ENCODE data around the gene MGMT. TPM values are rescaled to one million over a fixed set of nuclear protein-coding genes. Genes with fewer than 3 reads are reported as not detected.

The MGMT gene
- total RNA-seq, 1 donor from 2014 or later: 13.6 TPM

- Mint-ChIP-seq H3K36me3 (ENCODE audit: insufficient read depth) (peaks cover 9% of the 10 kb centered on the region), H3K27me3 (no peaks in the 10 kb centered on the region), H3K9me3 (ENCODE audit: low read depth) (no peaks in the 10 kb centered on the region), H3K4me1 (ENCODE audit: low read depth) (no peaks in the 10 kb centered on the region), H3K27ac (no peak overlapping the region), H3K4me3 (ENCODE audit: low read depth) (no peak overlapping the region)
- no peak for DNase-seq (ENCODE audit: low spot score, unreplicated experiment)
- no peak for TF ChIP-seq CTCF (IDR thresholded peaks at IDR 0.05; ENCODE audit: unreplicated experiment)
Observed at GRCh38 chr10:129523723-129524316, 56.8 kb downstream of the MGMT start.

- no peak for DNase-seq (ENCODE audit: low spot score, unreplicated experiment)
- Mint-ChIP-seq H3K4me3 (ENCODE audit: low read depth) (no peak overlapping the region), H3K4me1 (ENCODE audit: low read depth) (no peaks in the 10 kb centered on the region), H3K27ac (no peak overlapping the region), H3K9me3 (ENCODE audit: low read depth) (no peaks in the 10 kb centered on the region), H3K36me3 (ENCODE audit: insufficient read depth) (peaks cover 5% of the 10 kb centered on the region), H3K27me3 (no peaks in the 10 kb centered on the region)
- TF ChIP-seq CTCF (IDR thresholded peaks at IDR 0.05; ENCODE audit: unreplicated experiment): no peak
Observed at GRCh38 chr10:129524936-129525335, 57.9 kb downstream of the MGMT start.

- Mint-ChIP-seq H3K27ac (no peak overlapping the region), H3K4me1 (ENCODE audit: low read depth) (no peaks in the 10 kb centered on the region), H3K9me3 (ENCODE audit: low read depth) (no peaks in the 10 kb centered on the region), H3K27me3 (no peaks in the 10 kb centered on the region), H3K36me3 (ENCODE audit: insufficient read depth) (peaks cover 5% of the 10 kb centered on the region), H3K4me3 (ENCODE audit: low read depth) (no peak overlapping the region)
- TF ChIP-seq CTCF (IDR thresholded peaks at IDR 0.05; ENCODE audit: unreplicated experiment): no peak
- DNase-seq (ENCODE audit: low spot score, unreplicated experiment): no peak
Observed at GRCh38 chr10:129525401-129525801, 58.4 kb downstream of the MGMT start.

GRCh38 chr10:129526943-129527342 lies 59.9 kb downstream of the MGMT start:
- H3K27ac Mint-ChIP-seq: no peak overlapping the region
- no peaks in the 10 kb centered on the region for H3K27me3 Mint-ChIP-seq
- no peak for DNase-seq (ENCODE audit: low spot score, unreplicated experiment)
- H3K4me1 Mint-ChIP-seq (ENCODE audit: low read depth): peaks cover 5% of the 10 kb centered on the region
- no peak for TF ChIP-seq CTCF (IDR thresholded peaks at IDR 0.05; ENCODE audit: unreplicated experiment)
- no peak overlapping the region for H3K4me3 Mint-ChIP-seq (ENCODE audit: low read depth)
- peaks cover 5% of the 10 kb centered on the region for H3K36me3 Mint-ChIP-seq (ENCODE audit: insufficient read depth)
- no peaks in the 10 kb centered on the region for H3K9me3 Mint-ChIP-seq (ENCODE audit: low read depth)

GRCh38 chr10:129528376-129528978 lies 61.4 kb downstream of the MGMT start:
- H3K4me1 Mint-ChIP-seq (ENCODE audit: low read depth): peaks cover 5% of the 10 kb centered on the region
- H3K36me3 Mint-ChIP-seq (ENCODE audit: insufficient read depth): peaks cover 5% of the 10 kb centered on the region
- H3K9me3 Mint-ChIP-seq (ENCODE audit: low read depth): no peaks in the 10 kb centered on the region
- H3K27me3 Mint-ChIP-seq: no peaks in the 10 kb centered on the region
- peak overlapping the region; percentile 73 for H3K27ac Mint-ChIP-seq
- no peak overlapping the region for H3K4me3 Mint-ChIP-seq (ENCODE audit: low read depth)
- TF ChIP-seq CTCF (IDR thresholded peaks at IDR 0.05; ENCODE audit: unreplicated experiment): no peak
- DNase-seq (ENCODE audit: low spot score, unreplicated experiment): no peak

All from progenitor cell of endocrine pancreas (in vitro differentiated cells).